ENCODE measurements around the gene COPZ2. TPM values are rescaled to one million over a fixed set of nuclear protein-coding genes. Genes with fewer than 3 reads are reported as not detected.

COPZ2 gene
- total RNA-seq, 1 experiment from 2014 or later: 1.3 TPM

DNA sequence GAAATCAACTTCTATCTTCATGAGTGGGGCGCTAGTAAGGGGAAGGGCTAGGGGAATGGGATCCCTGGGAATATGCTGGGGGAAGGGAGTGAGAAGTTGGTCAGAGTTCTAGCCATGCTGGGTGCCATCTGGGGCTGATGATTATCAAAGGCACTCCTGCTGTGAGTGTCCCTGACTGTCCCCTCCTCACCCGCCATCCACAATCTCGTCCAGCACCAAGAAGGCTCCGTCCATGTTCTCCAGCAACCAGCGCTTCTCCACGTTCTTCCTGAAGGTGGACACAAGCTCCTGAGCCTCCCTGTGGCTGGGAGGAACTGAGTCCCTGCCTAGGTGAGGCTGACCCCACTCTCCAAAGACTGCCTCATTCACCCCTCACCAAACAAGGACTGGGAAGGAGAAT lies 5.6 kb downstream of the COPZ2 start:
- Histone ChIP-seq H3K36me3 (ENCODE audit: low read depth, low read length) (no peaks in the 10 kb centered on the region), H3F3A (ENCODE audit: low read length, unreplicated experiment) (no peaks in the 10 kb centered on the region), H4K20me1 (ENCODE audit: low read length) (no peaks in the 10 kb centered on the region), H3K27me3 (ENCODE audit: low read length) (no peaks in the 10 kb centered on the region), H3K4me3 (ENCODE audit: low read length) (no peak overlapping the region), H3K9me3 (ENCODE audit: low read length) (no peaks in the 10 kb centered on the region), H3K9ac (ENCODE audit: low read length) (no peak overlapping the region), H2AFZ (ENCODE audit: low read length) (no peak overlapping the region), H3K4me1 (ENCODE audit: insufficient read depth, low read length) (peaks cover 1% of the 10 kb centered on the region), H3K4me2 (ENCODE audit: low read length) (no peak overlapping the region), H3K27ac (ENCODE audit: low read length) (no peak overlapping the region), H3K79me2 (ENCODE audit: low read length) (no peaks in the 10 kb centered on the region), H3K9me2 (replicated peaks; ENCODE audit: low read length) (no peaks in the 10 kb centered on the region)
- no peak for TF ChIP-seq EZH2phosphoT487 (IDR thresholded peaks at IDR 0.05; ENCODE audit: borderline replicate concordance, low read length)
- TF ChIP-seq EZH2 (IDR thresholded peaks at IDR 0.05; ENCODE audit: low read length, unreplicated experiment): no peak
- no peak for TF ChIP-seq CTCF (conservative IDR thresholded peaks at IDR 0.05; ENCODE audit: low read depth, low read length)
- CTCF ChIA-PET: interaction anchor here (0.7 kb wide), 1 partner anchor 43 kb away, joined by 10 read pairs; no protein-coding TSS in a partner anchor
- POLR2A ChIA-PET (ENCODE audit: unreplicated experiment): no interaction called here
- ATAC-seq: no peak
- intact Hi-C loops (cut with micrococcal nuclease): no loop called here
- DNase-seq: no peak
- no TSS peak for BruUV-seq (replicated peaks)

DNA sequence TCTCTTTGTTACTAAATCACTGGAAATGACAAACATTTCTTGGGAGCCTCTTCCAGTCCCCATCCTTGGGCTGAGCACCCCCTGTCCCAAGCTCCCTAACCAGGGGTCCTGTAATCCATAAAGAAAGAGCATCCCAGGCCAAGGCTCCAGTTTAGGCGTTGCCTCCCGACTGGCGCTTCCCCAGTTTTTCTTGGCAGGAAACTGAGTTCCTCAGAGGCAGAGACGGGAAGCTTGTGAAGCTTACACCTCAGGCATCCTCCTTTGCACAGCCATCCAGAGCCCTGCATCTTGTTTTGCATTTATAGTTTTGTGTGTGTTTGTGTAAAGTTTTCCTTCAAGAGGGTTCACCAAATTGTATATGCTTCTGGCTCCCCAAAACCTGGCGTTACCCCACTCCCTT lies 7.1 kb downstream of the COPZ2 start:
- Histone ChIP-seq H3F3A (ENCODE audit: low read length, unreplicated experiment) (peaks cover 3% of the 10 kb centered on the region), H3K9me2 (replicated peaks; ENCODE audit: low read length) (no peaks in the 10 kb centered on the region), H3K9ac (ENCODE audit: low read length) (no peak overlapping the region), H3K27me3 (ENCODE audit: low read length) (no peaks in the 10 kb centered on the region), H3K4me2 (ENCODE audit: low read length) (no peak overlapping the region), H3K79me2 (ENCODE audit: low read length) (no peaks in the 10 kb centered on the region), H3K9me3 (ENCODE audit: low read length) (no peaks in the 10 kb centered on the region), H3K36me3 (ENCODE audit: low read depth, low read length) (no peaks in the 10 kb centered on the region), H2AFZ (ENCODE audit: low read length) (no peak overlapping the region), H3K4me1 (ENCODE audit: insufficient read depth, low read length) (peaks cover 16% of the 10 kb centered on the region), H3K4me3 (ENCODE audit: low read length) (no peak overlapping the region), H3K27ac (ENCODE audit: low read length) (no peak overlapping the region), H4K20me1 (ENCODE audit: low read length) (no peaks in the 10 kb centered on the region)
- POLR2A ChIA-PET (ENCODE audit: unreplicated experiment): interaction anchor here (0.5 to 0.7 kb wide), 2 partner anchors 18 to 595 kb away, joined by 4 to 5 read pairs; partner anchors contain the start of gene NFE2L1
- TF ChIP-seq EZH2 (IDR thresholded peaks at IDR 0.05; ENCODE audit: low read length, unreplicated experiment): no peak
- no peak for TF ChIP-seq CTCF (conservative IDR thresholded peaks at IDR 0.05; ENCODE audit: low read depth, low read length)
- no peak for TF ChIP-seq EZH2phosphoT487 (IDR thresholded peaks at IDR 0.05; ENCODE audit: borderline replicate concordance, low read length)
- BruUV-seq (replicated peaks): no TSS peak
- DNase-seq (no peak), ATAC-seq (no peak)
- intact Hi-C loops (cut with micrococcal nuclease): no loop called here
- CTCF ChIA-PET: interaction anchor here (0.5 kb wide), 1 partner anchor 10 kb away, joined by 4 read pairs; no protein-coding TSS in a partner anchor

- TF ChIP-seq EZH2 (IDR thresholded peaks at IDR 0.05; ENCODE audit: low read length, unreplicated experiment): no peak
- TF ChIP-seq CTCF (conservative IDR thresholded peaks at IDR 0.05; ENCODE audit: low read depth, low read length): no peak
- TF ChIP-seq EZH2phosphoT487 (IDR thresholded peaks at IDR 0.05; ENCODE audit: borderline replicate concordance, low read length): no peak
- no peaks in the 10 kb centered on the region for H3K79me2 ChIP-seq (ENCODE audit: low read length)
- DNase-seq: no peak
- ATAC-seq: no peak
- peaks cover 27% of the 10 kb centered on the region for H3K4me1 ChIP-seq (ENCODE audit: insufficient read depth, low read length)
- no peaks in the 10 kb centered on the region for H3K9me3 ChIP-seq (ENCODE audit: low read length)
- no peaks in the 10 kb centered on the region for H3K36me3 ChIP-seq (ENCODE audit: low read depth, low read length)
- BruUV-seq (replicated peaks): no TSS peak
- ChIA-PET POLR2A (ENCODE audit: unreplicated experiment) (interaction anchor here (0.7 kb wide), 1 partner anchor 95 kb away, joined by 4 read pairs; no protein-coding TSS in a partner anchor), CTCF (no interaction called here)
- H4K20me1 ChIP-seq (ENCODE audit: low read length): no peaks in the 10 kb centered on the region
- no peak overlapping the region for H3K9ac ChIP-seq (ENCODE audit: low read length)
- H3K4me2 ChIP-seq (ENCODE audit: low read length): no peak overlapping the region
- intact Hi-C loops (cut with micrococcal nuclease): loop anchor here (5.0 to 10.0 kb wide), 4 partner anchors 216 to 589 kb away; partner anchors contain the start of gene HOXB8
- H3K27me3 ChIP-seq (ENCODE audit: low read length): no peaks in the 10 kb centered on the region
- no peak overlapping the region for H3K27ac ChIP-seq (ENCODE audit: low read length)
- no peak overlapping the region for H3K4me3 ChIP-seq (ENCODE audit: low read length)
- H3F3A ChIP-seq (ENCODE audit: low read length, unreplicated experiment): peaks cover 6% of the 10 kb centered on the region
- no peak overlapping the region for H2AFZ ChIP-seq (ENCODE audit: low read length)
- H3K9me2 ChIP-seq (replicated peaks; ENCODE audit: low read length): no peaks in the 10 kb centered on the region
These were observed 8.9 kb downstream of the COPZ2 start for GRCh38 chr17:48028736-48029135.
